B cell (primary cell): ENCODE data around the gene ACSBG1. TPM values are rescaled to one million over a fixed set of nuclear protein-coding genes. Genes with fewer than 3 reads are reported as not detected.

Experiments
- ATAC-seq: fragments of 200-7000 bp; cut with Tn5 transposase; one replicate; pipeline ENCODE4 v1.10.0; 2021; ENCODE audit warnings: low read depth, mild to moderate bottlenecking, moderate number of reproducible peaks, moderate library complexity
- CTCF ChIA-PET: fragments of 350-600 bp; sonication (Branson Sonifier 250); formaldehyde crosslinking; loops from one replicate; lab custom pipeline; 2021; ENCODE audit warnings: antibody characterized with exemption, inconsistent platforms; lab: Charles Lee
- POLR2A ChIA-PET: fragments of 350-600 bp; sonication (Branson Sonifier 250); formaldehyde crosslinking; loops from one replicate; lab custom pipeline; 2021; ENCODE audit warnings: antibody characterized with exemption; lab: Charles Lee
- DNase-seq: peaks from one replicate; pipeline ENCODE4 v3.0.0; 2013
- H2AFZ ChIP-seq: 2 replicates; pipeline ENCODE4 v1.6.1; 2012; ENCODE audit warnings: mild to moderate bottlenecking, low read depth, low read length; ENCODE audit not compliant: insufficient read depth, poor library complexity, severe bottlenecking
- H3K27ac ChIP-seq, 2 donors: 1 replicate in 1 of 2; 2 replicates in 1 of 2; pipeline ENCODE4 v1.5.1; 2012 to 2013; ENCODE audit warnings: low read length in 2 of 2, mild to moderate bottlenecking in 2 of 2, moderate library complexity in 1 of 2
- H3K27me3 ChIP-seq, 4 experiments: fragments of 200-600 bp in 1 of 4; sonication (generic) in 1 of 4; replicated peaks in 1 of 4; 1 replicate in 2 of 4; 2 replicates in 2 of 4; pipeline versions ENCODE4 v1.6.1 to v1.7.0; 2013 to 2016; ENCODE audit warnings: low read length in 3 of 4, mild to moderate bottlenecking in 2 of 4, mixed read lengths in 1 of 4, moderate library complexity in 1 of 4; ENCODE audit not compliant: insufficient read depth in 4 of 4, control insufficient read depth in 3 of 4; ENCODE audit errors: control extremely low read depth in 1 of 4
- H3K36me3 ChIP-seq, 2 experiments: replicated peaks in 1 of 2; 1 replicate in 1 of 2; 2 replicates in 1 of 2; pipeline versions ENCODE4 v1.6.1 to v1.7.1; 2013; ENCODE audit warnings: low read length in 1 of 2; ENCODE audit not compliant: insufficient read depth in 2 of 2, control insufficient read depth in 1 of 2; ENCODE audit errors: control extremely low read depth in 1 of 2, extremely low read depth in 1 of 2
- H3K4me1 ChIP-seq, 2 donors: fragments of 200-600 bp in 1 of 2; sonication (generic) in 1 of 2; 1 replicate in 1 of 2; 2 replicates in 1 of 2; pipeline versions ENCODE4 v1.5.1 to v1.6.1; 2013 to 2017; ENCODE audit warnings: low read length in 2 of 2; ENCODE audit not compliant: control insufficient read depth in 2 of 2, insufficient read depth in 2 of 2
- H3K4me2 ChIP-seq: replicated peaks from 2 replicates; pipeline ENCODE3; 2012; ENCODE audit warnings: mild to moderate bottlenecking, low read depth, low read length; ENCODE audit not compliant: poor library complexity, severe bottlenecking
- H3K4me3 ChIP-seq, 5 experiments: fragments of 200-600 bp in 1 of 5; sonication (generic) in 1 of 5; 1 replicate in 3 of 5; 2 replicates in 2 of 5; pipeline versions ENCODE4 v1.5.1 to v1.7.0; 2011 to 2016; ENCODE audit warnings: low read length in 4 of 5, mild to moderate bottlenecking in 4 of 5, low read depth in 2 of 5, control low read depth in 1 of 5, moderate library complexity in 1 of 5; ENCODE audit not compliant: insufficient read depth in 1 of 5; ENCODE audit errors: control extremely low read depth in 1 of 5, extremely low read depth in 1 of 5
- H3K79me2 ChIP-seq: fragments of 200-600 bp; sonication (generic); one replicate; pipeline ENCODE4 v1.6.0; 2016; ENCODE audit warnings: low read length; ENCODE audit not compliant: control insufficient read depth, insufficient read depth
- H3K9ac ChIP-seq: fragments of 200-600 bp; sonication (generic); 2 replicates; pipeline ENCODE4 v1.6.1; 2017; ENCODE audit warnings: mild to moderate bottlenecking, low read length, moderate library complexity
- H3K9me3 ChIP-seq, 3 donors: one replicate each; pipeline versions ENCODE4 v1.6.1 to v1.7.1; 2013; ENCODE audit warnings: low read length in 2 of 3; ENCODE audit not compliant: control insufficient read depth in 2 of 3, insufficient read depth in 1 of 3; ENCODE audit errors: control extremely low read depth in 1 of 3
- H4K20me1 ChIP-seq: 2 replicates; pipeline ENCODE4 v1.6.0; 2012; ENCODE audit warnings: mild to moderate bottlenecking, low read length; ENCODE audit not compliant: insufficient read depth, control insufficient read depth, poor library complexity, severe bottlenecking
- H3K27ac Mint-ChIP-seq: one replicate; pipeline ENCODE4 v1.8.0; 2021; ENCODE audit warnings: mixed read lengths
- H3K27me3 Mint-ChIP-seq: one replicate; pipeline ENCODE4 v1.8.0; 2021; ENCODE audit warnings: mixed read lengths
- H3K4me1 Mint-ChIP-seq: one replicate; pipeline ENCODE4 v1.8.0; 2021; ENCODE audit warnings: mixed read lengths
- H3K4me3 Mint-ChIP-seq: one replicate; pipeline ENCODE4 v1.8.0; 2021; ENCODE audit warnings: mixed read lengths
- H3K9me3 Mint-ChIP-seq: one replicate; pipeline ENCODE4 v1.8.0; 2022; ENCODE audit warnings: mixed read lengths; ENCODE audit not compliant: insufficient read depth
- EZH2 ChIP-seq: IDR thresholded peaks from 2 replicates; pipeline ENCODE4 v1.6.1; 2012; ENCODE audit warnings: borderline replicate concordance, low read depth, mild to moderate bottlenecking, moderate library complexity, low read length; ENCODE audit not compliant: insufficient read depth, poor library complexity, severe bottlenecking
- WGBS: methylation state at CpG from one replicate; pipeline ENCODE4 v1.1.5; 2013; ENCODE audit warnings: missing lambda C conversion rate; ENCODE audit not compliant: insufficient coverage; 5-methylcytosine and 5-hydroxymethylcytosine counted together
- intact Hi-C: fragments of 100-400 bp; cut with micrococcal nuclease; formaldehyde crosslinking; loops from one replicate; pipeline ENCODE4 v1.10.0; 2022
- polyA plus RNA-seq: library from polyadenylated mRNA; depleted of rRNA; stranded (reverse); fragments of >200 nt; gene quantifications from 2 replicates; pipeline ENCODE4 v1.2.3, GENCODE V29; 2012
- total RNA-seq, 2 donors: library from RNA; stranded (reverse); fragments of 120-200 nt in 1 of 2; gene quantifications; 1 replicate in 1 of 2; 2 replicates in 1 of 2; pipeline versions ENCODE4 v1.2.3 to v1.2.4, GENCODE V29; 2013 to 2022
- TF ChIP-seq, protein P1 (sequence below): fragments of 200-600 bp; IDR thresholded peaks from one replicate; pipeline ENCODE4 v1.8.0; 2022; ENCODE audit warnings: antibody characterized with exemption, mild to moderate bottlenecking

ACSBG1 gene
- total and polyA plus RNA-seq, 2 donors (not counting 1 experiment from before 2014, with no cell fraction given), result 0.03 to 0.07 TPM

- Histone ChIP-seq H3K4me1 (peaks cover 29 to 30% of the 10 kb centered on the region in 2 donors), H3K9me3 (peaks cover 0 to 13% (median 0%) of the 10 kb centered on the region in 3 donors), H3K4me3 (no peak overlapping the region), H3K36me3 (no peaks in the 10 kb centered on the region), H2AFZ (no peak overlapping the region), H4K20me1 (no peaks in the 10 kb centered on the region), H3K9ac (no peak overlapping the region), H3K27ac (no peak overlapping the region), H3K79me2 (no peaks in the 10 kb centered on the region), H3K4me2 (no peak overlapping the region), H3K27me3 (no peaks in the 10 kb centered on the region)
- CTCF ChIA-PET, result interaction anchor here (0.8 to 7.7 kb wide), 8 partner anchors 12 to 69 kb away, joined by 3 to 83 read pairs (median 4); partner anchors contain the start of gene IDH3A
- POLR2A ChIA-PET, result no interaction called here
- H3K9me3 Mint-ChIP-seq, result no peaks in the 10 kb centered on the region
- DNase-seq (peak; percentile 38), ATAC-seq (no peak)
- no peak for TF ChIP-seq EZH2
- TF ChIP-seq, protein P1, sequence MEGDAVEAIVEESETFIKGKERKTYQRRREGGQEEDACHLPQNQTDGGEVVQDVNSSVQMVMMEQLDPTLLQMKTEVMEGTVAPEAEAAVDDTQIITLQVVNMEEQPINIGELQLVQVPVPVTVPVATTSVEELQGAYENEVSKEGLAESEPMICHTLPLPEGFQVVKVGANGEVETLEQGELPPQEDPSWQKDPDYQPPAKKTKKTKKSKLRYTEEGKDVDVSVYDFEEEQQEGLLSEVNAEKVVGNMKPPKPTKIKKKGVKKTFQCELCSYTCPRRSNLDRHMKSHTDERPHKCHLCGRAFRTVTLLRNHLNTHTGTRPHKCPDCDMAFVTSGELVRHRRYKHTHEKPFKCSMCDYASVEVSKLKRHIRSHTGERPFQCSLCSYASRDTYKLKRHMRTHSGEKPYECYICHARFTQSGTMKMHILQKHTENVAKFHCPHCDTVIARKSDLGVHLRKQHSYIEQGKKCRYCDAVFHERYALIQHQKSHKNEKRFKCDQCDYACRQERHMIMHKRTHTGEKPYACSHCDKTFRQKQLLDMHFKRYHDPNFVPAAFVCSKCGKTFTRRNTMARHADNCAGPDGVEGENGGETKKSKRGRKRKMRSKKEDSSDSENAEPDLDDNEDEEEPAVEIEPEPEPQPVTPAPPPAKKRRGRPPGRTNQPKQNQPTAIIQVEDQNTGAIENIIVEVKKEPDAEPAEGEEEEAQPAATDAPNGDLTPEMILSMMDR, result peak; percentile 59
- WGBS, result 30% methylated on average over 9 of the region's 12 CpGs
- H3K27ac Mint-ChIP-seq, result no peak overlapping the region
- H3K4me3 Mint-ChIP-seq, result no peak overlapping the region
- peaks cover 38% of the 10 kb centered on the region for H3K4me1 Mint-ChIP-seq
- H3K27me3 Mint-ChIP-seq, result no peaks in the 10 kb centered on the region
- intact Hi-C loops, result no loop called here
Observed at GRCh38 chr15:78177447-78177873, 56.9 kb downstream of the ACSBG1 start.

GRCh38 chr15:78175330-78175729 is 59.0 kb downstream of the ACSBG1 start:
- WGBS, result 53% methylated on average over 2 of the region's 2 CpGs
- no peak overlapping the region for H3K27ac Mint-ChIP-seq
- POLR2A ChIA-PET, result no interaction called here

More at GRCh38 chr15:78175330-78175729, 59.0 kb downstream of the ACSBG1 start:
- Histone ChIP-seq H3K4me1 (peaks cover 49 to 51% of the 10 kb centered on the region in 2 donors), H3K36me3 (no peaks in the 10 kb centered on the region), H2AFZ (no peak overlapping the region), H3K4me3 (no peak overlapping the region), H3K9ac (no peak overlapping the region), H3K79me2 (no peaks in the 10 kb centered on the region), H3K4me2 (peak overlapping the region; percentile 59), H3K9me3 (peaks cover 0 to 13% (median 0%) of the 10 kb centered on the region in 3 donors), H3K27me3 (no peaks in the 10 kb centered on the region), H4K20me1 (no peaks in the 10 kb centered on the region), H3K27ac (no peak overlapping the region)
- CTCF ChIA-PET, result interaction anchor here (1.0 to 7.7 kb wide), 5 partner anchors 20 to 67 kb away, joined by 3 to 83 read pairs (median 6); partner anchors contain the start of gene CIB2
- Mint-ChIP-seq H3K4me1 (peaks cover 58% of the 10 kb centered on the region), H3K27me3 (no peaks in the 10 kb centered on the region), H3K4me3 (no peak overlapping the region), H3K9me3 (no peaks in the 10 kb centered on the region)
- ATAC-seq, result no peak
- no peak for TF ChIP-seq EZH2
- TF ChIP-seq, protein P1, result no peak
- DNase-seq, result no peak
- intact Hi-C loops, result no loop called here
